GM23338 (cell line): ENCODE measurements around the gene HSPG2. TPM values are rescaled to one million over a fixed set of nuclear protein-coding genes. Genes with fewer than 3 reads are reported as not detected.

Experiments used
- ATAC-seq: fragments of 200-7000 bp; cut with Tn5 transposase; 3 replicates; pipeline ENCODE4 v1.9.1; 2020
- DNase-seq: peaks from one replicate; pipeline ENCODE4 v3.0.0-alpha.2; 2015; ENCODE audit warnings: low spot score
- H2AFZ ChIP-seq: fragments of 200-600 bp; sonication (generic); 2 replicates; pipeline ENCODE4 v1.8.0; 2016; ENCODE audit warnings: antibody characterized with exemption, mild to moderate bottlenecking, moderate library complexity
- H3F3A ChIP-seq: fragments of 200-600 bp; sonication (generic); replicated peaks from 2 replicates; pipeline ENCODE4 v1.8.0; 2017; ENCODE audit warnings: antibody characterized with exemption, mixed run types, low read depth
- H3K27ac ChIP-seq: fragments of 200-600 bp; sonication (generic); 2 replicates; pipeline ENCODE4 v1.6.1; 2016; ENCODE audit warnings: low read depth
- H3K27me3 ChIP-seq: fragments of 200-600 bp; sonication (generic); 2 replicates; pipeline ENCODE4 v1.8.0; 2016; ENCODE audit warnings: mild to moderate bottlenecking, mixed run types, moderate library complexity; ENCODE audit not compliant: insufficient read depth
- H3K36me3 ChIP-seq: fragments of 200-600 bp; sonication (generic); 2 replicates; pipeline ENCODE4 v1.8.0; 2016; ENCODE audit warnings: mild to moderate bottlenecking; ENCODE audit not compliant: insufficient read depth
- H3K4me1 ChIP-seq: fragments of 200-600 bp; sonication (generic); 2 replicates; pipeline ENCODE4 v1.8.0; 2016; ENCODE audit warnings: mild to moderate bottlenecking, moderate library complexity; ENCODE audit not compliant: insufficient read depth
- H3K4me2 ChIP-seq: fragments of 200-600 bp; sonication (generic); 2 replicates; pipeline ENCODE4 v1.7.1; 2017; ENCODE audit warnings: mixed run types
- H3K4me3 ChIP-seq: fragments of 200-600 bp; sonication (generic); 2 replicates; pipeline ENCODE4 v1.6.1; 2016; ENCODE audit warnings: mixed run types
- H3K79me2 ChIP-seq: fragments of 200-600 bp; sonication (generic); replicated peaks from 2 replicates; pipeline ENCODE4 v1.8.0; 2017; ENCODE audit warnings: mild to moderate bottlenecking; ENCODE audit not compliant: insufficient read depth
- H3K9me2 ChIP-seq: fragments of 200-600 bp; sonication (generic); 2 replicates; pipeline ENCODE4 v1.8.0; 2017; ENCODE audit not compliant: insufficient read depth
- H4K20me1 ChIP-seq: fragments of 200-600 bp; sonication (generic); replicated peaks from 2 replicates; pipeline ENCODE4 v1.8.0; 2017; ENCODE audit warnings: mild to moderate bottlenecking; ENCODE audit not compliant: insufficient read depth
- H3K27ac Mint-ChIP-seq: 2 replicates; pipeline ENCODE4 v1.8.0; 2020; ENCODE audit warnings: inconsistent platforms, mild to moderate bottlenecking, moderate library complexity, mixed read lengths
- H3K27me3 Mint-ChIP-seq: 3 replicates; pipeline ENCODE4 v1.8.0; 2022; ENCODE audit warnings: low read depth, mild to moderate bottlenecking, moderate library complexity, mixed read lengths, inconsistent platforms; ENCODE audit not compliant: insufficient read depth, poor library complexity
- H3K36me3 Mint-ChIP-seq: 3 replicates; pipeline ENCODE4 v1.8.0; 2021; ENCODE audit warnings: low read depth, mild to moderate bottlenecking, inconsistent platforms, moderate library complexity, mixed read lengths
- H3K4me1 Mint-ChIP-seq: 3 replicates; pipeline ENCODE4 v1.8.0; 2020; ENCODE audit warnings: mild to moderate bottlenecking, inconsistent platforms, mixed read lengths
- H3K4me3 Mint-ChIP-seq: 3 replicates; pipeline ENCODE4 v1.8.0; 2021; ENCODE audit warnings: moderate library complexity, mild to moderate bottlenecking, inconsistent platforms, mixed read lengths
- H3K9me3 Mint-ChIP-seq: 3 replicates; pipeline ENCODE4 v1.8.0; 2020; ENCODE audit warnings: moderate library complexity, mild to moderate bottlenecking, inconsistent platforms, mixed read lengths
- CREB1 ChIP-seq: fragments of 250-450 bp; sonication (Bioruptor Pico); IDR thresholded peaks from 2 replicates; pipeline ENCODE4 v1.5.0; 2020; ENCODE audit warnings: low read depth, mild to moderate bottlenecking, moderate library complexity
- CTCF ChIP-seq, 2 experiments: fragments of 200-600 bp in 1 of 2; sonication (generic) in 1 of 2; conservative IDR thresholded peaks; 2 replicates each; pipeline versions ENCODE4 v1.5.1 to v1.6.1; 2016 to 2017; ENCODE audit warnings: antibody characterized with exemption in 2 of 2, low read depth in 2 of 2, mild to moderate bottlenecking in 2 of 2, moderate library complexity in 1 of 2
- ETS1 ChIP-seq: IDR thresholded peaks from 2 replicates; pipeline ENCODE4 v1.6.1; 2016; ENCODE audit warnings: antibody characterized with exemption
- EZH2 ChIP-seq: fragments of 200-600 bp; sonication (generic); IDR thresholded peaks from one replicate; pipeline ENCODE4 v1.8.0; 2017; ENCODE audit warnings: antibody characterized with exemption, mild to moderate bottlenecking, low read depth; ENCODE audit not compliant: unreplicated experiment
- EZH2phosphoT487 ChIP-seq: fragments of 200-600 bp; sonication (generic); IDR thresholded peaks from one replicate; pipeline ENCODE4 v1.8.1; 2018; ENCODE audit warnings: antibody characterized with exemption; ENCODE audit not compliant: unreplicated experiment
- JUNB ChIP-seq: IDR thresholded peaks from one replicate; pipeline ENCODE4 v1.6.1; 2016; ENCODE audit warnings: antibody characterized with exemption; ENCODE audit not compliant: unreplicated experiment
- NANOG ChIP-seq: IDR thresholded peaks from 2 replicates; pipeline ENCODE4 v1.6.1; 2016; ENCODE audit warnings: antibody characterized with exemption, borderline replicate concordance
- STAT1 ChIP-seq: IDR thresholded peaks from one replicate; pipeline ENCODE4 v1.6.1; 2016; ENCODE audit warnings: antibody characterized with exemption; ENCODE audit not compliant: unreplicated experiment
- ZNF331 ChIP-seq: fragments of 250-450 bp; sonication (Bioruptor Pico); IDR thresholded peaks from 2 replicates; pipeline ENCODE4 v1.5.0; 2020; ENCODE audit warnings: low read depth, mild to moderate bottlenecking, moderate library complexity
- ZNF462 ChIP-seq: fragments of 250-450 bp; sonication (Bioruptor Pico); IDR thresholded peaks from 2 replicates; pipeline ENCODE4 v1.5.0; 2020; ENCODE audit warnings: mild to moderate bottlenecking, moderate library complexity
- polyA plus RNA-seq: library from polyadenylated mRNA; unstranded; fragments of >200 nt; fragmentation: Nextera tagmentation; extraction: Ambion mirVana; gene quantifications from 2 replicates; pipeline ENCODE4 v1.2.1, GENCODE V29; 2016
- total RNA-seq: library from RNA; depleted of rRNA; stranded (reverse); fragments of >200 nt; shearing (Covaris generic); gene quantifications from 2 replicates; pipeline ENCODE4 v1.2.3, GENCODE V29; 2014

HSPG2 gene
- total and polyA plus RNA-seq, 2 experiments from 2014 or later: 14.9 to 70.8 TPM

GRCh38 chr1:21874778-21875547, 62.1 kb downstream of the HSPG2 start:
- no peaks in the 10 kb centered on the region for H4K20me1 ChIP-seq
- no peaks in the 10 kb centered on the region for H3K9me2 ChIP-seq
- H3F3A ChIP-seq: no peaks in the 10 kb centered on the region
- Mint-ChIP-seq H3K27me3 (peaks cover 7% of the 10 kb centered on the region), H3K36me3 (peaks cover 39% of the 10 kb centered on the region; the same call in 2 of the 3 replicates), H3K9me3 (no peaks in the 10 kb centered on the region), H3K27ac (no peak overlapping the region), H3K4me3 (no peak overlapping the region), H3K4me1 (peaks cover 6% of the 10 kb centered on the region)
- DNase-seq (no peak), ATAC-seq (no peak)
- no peak overlapping the region for H3K27ac ChIP-seq
- no peak overlapping the region for H3K4me3 ChIP-seq
- H3K79me2 ChIP-seq: no peaks in the 10 kb centered on the region
- no peak overlapping the region for H2AFZ ChIP-seq
- no peaks in the 10 kb centered on the region for H3K27me3 ChIP-seq
- H3K4me1 ChIP-seq: no peaks in the 10 kb centered on the region
- H3K36me3 ChIP-seq: peaks cover 6% of the 10 kb centered on the region
- no peak for TF ChIP-seq EZH2phosphoT487
- no peak for TF ChIP-seq CREB1 (CRISPR knock-in tag)
- no peak for TF ChIP-seq CTCF (conservative IDR thresholded peaks at IDR 0.05; ENCODE audit: low read depth in 2 of 2)
- no peak for TF ChIP-seq EZH2
- no peak for TF ChIP-seq JUNB
- no peak for TF ChIP-seq ETS1
- TF ChIP-seq ZNF331: no peak
- TF ChIP-seq NANOG: no peak
- H3K4me2 ChIP-seq: no peak overlapping the region

- Mint-ChIP-seq H3K4me1 (peaks cover 6% of the 10 kb centered on the region), H3K27me3 (peaks cover 5% of the 10 kb centered on the region), H3K36me3 (peaks cover 37% of the 10 kb centered on the region), H3K9me3 (no peaks in the 10 kb centered on the region), H3K27ac (no peak overlapping the region), H3K4me3 (no peak overlapping the region)
- Histone ChIP-seq H3K4me3 (no peak overlapping the region), H3K27ac (no peak overlapping the region), H4K20me1 (no peaks in the 10 kb centered on the region), H3F3A (no peaks in the 10 kb centered on the region), H3K27me3 (no peaks in the 10 kb centered on the region), H3K79me2 (no peaks in the 10 kb centered on the region), H3K4me2 (no peak overlapping the region), H2AFZ (no peak overlapping the region), H3K36me3 (peaks cover 6% of the 10 kb centered on the region), H3K4me1 (no peaks in the 10 kb centered on the region), H3K9me2 (no peaks in the 10 kb centered on the region)
- DNase-seq: no peak
- no peak for ATAC-seq
- TF ChIP-seq NANOG: no peak
- TF ChIP-seq CTCF (conservative IDR thresholded peaks at IDR 0.05; ENCODE audit: low read depth in 2 of 2): no peak
- TF ChIP-seq ZNF462 (CRISPR knock-in tag): no peak
- TF ChIP-seq STAT1: no peak
These were observed 62.8 kb downstream of the HSPG2 start for GRCh38 chr1:21874328-21874727.
